Hindlimb muscle (tissue), 1 donor: ENCODE measurements around the gene LOX. TPM values are rescaled to one million over a fixed set of nuclear protein-coding genes. Genes with fewer than 3 reads are reported as not detected.
A peak's percentile ranks its signal among the peaks of the same experiment; 100 is the strongest.

Experiments used
- DNase-seq: peaks from one replicate; pipeline ENCODE4 v3.0.0-alpha.2; 2013
- polyA plus RNA-seq: library from polyadenylated mRNA; unstranded; fragments of 120-200 nt; gene quantifications from one replicate; pipeline ENCODE4 v1.2.1, GENCODE V29; 2013; ENCODE audit not compliant: insufficient read length

LOX gene, protein sequence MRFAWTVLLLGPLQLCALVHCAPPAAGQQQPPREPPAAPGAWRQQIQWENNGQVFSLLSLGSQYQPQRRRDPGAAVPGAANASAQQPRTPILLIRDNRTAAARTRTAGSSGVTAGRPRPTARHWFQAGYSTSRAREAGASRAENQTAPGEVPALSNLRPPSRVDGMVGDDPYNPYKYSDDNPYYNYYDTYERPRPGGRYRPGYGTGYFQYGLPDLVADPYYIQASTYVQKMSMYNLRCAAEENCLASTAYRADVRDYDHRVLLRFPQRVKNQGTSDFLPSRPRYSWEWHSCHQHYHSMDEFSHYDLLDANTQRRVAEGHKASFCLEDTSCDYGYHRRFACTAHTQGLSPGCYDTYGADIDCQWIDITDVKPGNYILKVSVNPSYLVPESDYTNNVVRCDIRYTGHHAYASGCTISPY
- 41.1 TPM for polyA plus RNA-seq

DNA sequence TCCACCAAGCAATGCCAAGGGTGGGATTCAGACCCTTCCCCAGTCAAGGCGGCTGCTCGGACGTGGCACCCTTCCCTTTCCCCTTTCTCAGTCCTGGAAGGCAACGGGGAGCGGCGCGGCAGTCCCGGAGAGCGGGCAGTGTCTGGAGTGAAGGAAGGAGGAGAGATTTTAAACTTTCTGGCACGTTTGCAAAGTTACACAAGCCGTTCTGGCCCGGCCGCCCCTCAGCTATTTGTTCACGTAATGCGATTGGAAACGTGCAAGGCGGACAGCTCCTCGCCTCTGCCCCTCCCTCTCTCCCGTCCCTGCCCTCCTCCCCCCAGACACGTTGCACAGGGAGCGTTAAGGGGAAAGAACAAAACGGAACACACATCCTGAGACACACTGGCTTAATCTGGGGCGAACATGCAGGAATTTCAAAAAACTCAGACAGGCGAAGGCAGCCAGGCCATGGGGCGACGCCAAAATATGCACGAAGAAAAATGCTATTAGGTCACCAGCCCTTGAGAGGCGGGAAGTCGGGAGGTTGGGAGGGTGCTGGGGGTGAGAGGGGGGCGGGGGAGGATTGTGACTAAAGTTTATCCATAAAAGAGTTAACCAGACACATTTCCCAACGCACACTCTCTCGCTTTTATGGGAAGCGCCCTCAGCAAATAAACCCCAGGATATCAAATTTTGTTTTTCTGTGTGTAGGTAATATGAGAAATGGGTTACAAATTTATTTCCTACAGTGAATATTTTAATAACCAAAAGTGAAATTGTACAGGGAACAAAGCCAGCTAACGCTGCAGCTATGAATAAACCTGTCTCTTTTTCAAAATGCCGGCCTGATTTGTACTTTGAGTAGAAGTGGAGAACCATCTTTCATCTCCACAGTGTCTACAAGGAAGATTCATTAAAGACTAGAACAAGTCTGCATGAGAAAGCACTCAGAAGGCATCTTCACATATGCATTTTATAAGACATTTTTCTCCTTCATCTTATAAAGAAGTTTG is at the start of gene LOX:
TSS of gene LOX (minus strand) at position 144 of the 995 bp plus-strand sequence. CDS start 274 bp downstream, outside the sequence.
- peak; percentile 91 for DNase-seq

DNA sequence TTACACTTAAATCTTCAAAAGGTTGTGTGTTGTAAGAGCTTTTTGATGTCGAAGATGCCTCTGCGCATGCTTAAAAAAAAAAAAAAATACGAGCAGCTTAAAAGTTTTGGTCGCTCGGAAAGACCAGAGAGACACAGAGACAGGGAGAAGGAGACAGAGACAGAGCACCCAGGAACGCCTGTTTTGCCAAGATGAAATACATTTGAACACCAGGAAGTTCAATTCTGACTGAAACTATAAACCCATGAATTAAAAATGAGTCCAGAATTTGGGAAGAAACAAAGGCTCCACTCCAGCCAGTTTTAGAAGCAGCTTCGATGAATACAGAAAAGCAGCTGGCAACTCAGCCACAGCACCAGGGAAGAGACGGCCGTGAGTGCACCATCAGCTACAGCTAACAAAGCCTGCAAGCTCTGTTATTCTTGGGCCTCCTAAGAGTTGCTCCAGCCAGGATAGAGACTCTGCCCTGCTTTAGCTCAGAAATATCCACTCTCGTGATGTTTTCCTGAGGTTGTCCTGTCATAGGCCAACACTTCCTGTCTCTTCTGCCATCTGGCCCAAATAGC is 48.8 kb upstream of the LOX start:
- no peak for DNase-seq

DNA sequence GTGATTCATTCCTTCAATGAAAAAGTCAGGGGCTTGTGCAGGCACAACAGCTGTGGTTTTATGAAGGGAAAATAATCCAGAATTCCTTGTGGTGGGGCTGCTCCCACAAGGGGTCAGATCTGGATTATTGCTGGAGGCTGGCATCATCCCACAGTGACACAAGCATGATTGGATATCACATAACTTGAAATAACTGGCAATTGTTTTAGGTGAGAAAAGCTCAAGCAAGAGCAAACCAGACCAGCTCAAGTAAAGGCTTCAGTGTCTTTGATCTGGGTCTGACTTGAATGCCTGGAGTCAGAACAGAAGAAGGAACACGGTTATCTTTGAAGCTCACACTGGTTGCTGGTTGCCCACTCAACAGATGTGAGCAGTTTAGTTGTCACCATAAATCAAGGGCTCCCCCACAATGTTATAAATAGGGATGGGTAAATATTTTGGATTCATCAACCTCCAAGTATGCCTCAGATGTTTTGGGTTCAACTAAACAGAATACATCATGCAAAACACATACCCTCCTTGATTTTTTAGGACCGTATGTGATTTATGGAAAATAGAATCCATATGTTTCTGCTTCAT is 48.2 kb upstream of the LOX start:
- no peak for DNase-seq

DNA sequence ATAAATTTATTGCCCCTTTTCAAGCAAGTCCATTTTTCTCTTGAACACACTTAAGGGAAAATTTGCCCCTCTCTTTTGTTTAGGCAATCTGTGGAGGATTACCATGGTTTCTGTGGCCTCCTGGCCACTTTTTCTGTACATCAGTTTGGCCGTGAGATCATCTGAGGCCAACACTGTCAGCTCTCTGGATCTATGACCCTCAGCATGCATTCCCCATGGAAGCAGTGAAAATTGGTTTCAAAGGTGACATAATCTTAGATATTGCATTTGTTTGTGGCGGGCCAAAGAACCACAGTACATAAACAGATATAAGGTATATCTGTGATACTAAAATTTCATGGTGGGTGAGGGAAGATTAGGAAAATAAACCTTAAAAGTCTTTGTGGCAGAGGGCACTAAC is 46.7 kb upstream of the LOX start:
- DNase-seq: no peak

DNA sequence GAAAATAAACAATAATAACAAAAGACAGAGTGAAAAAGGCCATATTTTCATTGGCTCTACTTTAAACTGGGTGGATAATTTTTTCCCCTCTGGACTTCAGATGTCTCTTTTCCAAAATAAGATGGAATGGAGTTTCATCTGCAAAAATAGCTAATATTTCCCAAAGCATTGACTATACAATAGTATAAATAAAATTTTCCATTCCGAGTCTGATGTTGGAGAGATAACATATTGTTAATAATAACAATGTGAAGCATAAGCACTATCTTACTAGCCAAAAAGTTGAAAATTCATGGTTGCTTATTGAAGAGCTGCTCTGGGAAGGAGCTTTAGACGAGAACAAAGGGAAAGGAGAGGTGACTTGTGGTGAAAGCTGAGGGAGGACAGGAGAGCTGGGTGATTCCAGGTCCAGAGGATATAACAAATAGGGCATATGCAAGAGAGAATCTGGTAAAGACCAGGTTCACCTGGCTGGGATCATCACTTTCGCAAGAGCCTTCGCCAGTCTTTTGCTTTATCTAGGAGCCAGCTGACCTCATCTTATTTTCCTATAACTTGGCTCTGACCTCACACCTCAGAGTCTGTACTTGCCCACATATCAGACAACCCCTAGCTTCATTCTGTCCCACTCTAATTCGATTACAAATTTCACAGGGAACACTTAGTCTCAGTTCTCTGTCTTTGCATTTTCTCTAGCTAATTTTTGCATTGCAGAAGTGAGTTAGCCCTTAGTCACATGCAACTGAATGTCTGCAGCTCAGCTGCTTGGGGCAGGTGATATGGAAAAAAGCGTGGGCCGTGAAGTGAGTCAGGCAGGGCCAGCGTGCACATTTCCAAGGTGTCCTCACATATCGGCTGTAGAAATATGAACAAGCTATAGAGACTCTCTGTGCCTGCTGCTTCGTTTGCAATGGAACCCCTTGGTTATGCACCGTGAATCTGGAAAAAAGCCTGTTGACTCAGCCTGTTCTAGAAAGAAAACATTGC is 43.7 kb upstream of the LOX start:
- DNase-seq: no peak

DNA sequence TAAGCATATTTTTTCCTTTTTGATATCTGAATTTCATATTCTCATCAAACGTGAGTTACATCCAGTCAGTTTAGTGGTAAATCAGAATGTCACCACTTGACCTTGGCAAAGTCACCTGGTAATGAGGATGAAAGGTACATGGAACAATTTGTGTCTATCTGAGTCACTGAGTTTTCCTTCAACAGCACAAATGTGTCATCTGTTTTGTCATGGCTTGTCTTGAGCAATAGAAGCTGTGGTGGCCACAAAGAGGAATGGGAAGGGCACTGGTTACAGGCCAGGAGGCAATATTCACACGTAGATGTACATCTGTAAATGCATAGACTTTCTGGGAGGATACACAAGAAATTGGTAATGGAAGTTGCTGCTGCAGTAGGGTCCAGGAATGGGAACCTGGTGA is 42.9 kb upstream of the LOX start:
- no peak for DNase-seq

DNA sequence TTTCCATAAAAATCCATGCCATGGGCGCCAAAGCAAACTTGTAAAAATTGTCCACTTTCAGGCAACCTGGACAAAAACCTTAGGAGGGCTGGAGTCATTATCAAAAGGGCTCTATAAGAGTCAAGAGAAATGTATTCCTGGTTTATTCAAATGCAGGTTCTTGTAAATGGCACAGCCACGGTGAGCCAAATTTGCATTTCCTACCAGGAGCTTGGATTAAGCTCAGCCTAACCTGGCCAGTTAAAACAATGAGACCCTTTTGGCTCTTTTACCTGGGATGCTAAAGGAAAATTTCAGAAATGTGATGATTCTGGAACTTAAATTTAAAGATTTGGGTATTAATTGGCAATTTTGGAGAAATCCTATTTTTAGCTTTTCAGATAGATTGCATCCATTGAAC is 42.4 kb upstream of the LOX start:
- no peak for DNase-seq

DNA sequence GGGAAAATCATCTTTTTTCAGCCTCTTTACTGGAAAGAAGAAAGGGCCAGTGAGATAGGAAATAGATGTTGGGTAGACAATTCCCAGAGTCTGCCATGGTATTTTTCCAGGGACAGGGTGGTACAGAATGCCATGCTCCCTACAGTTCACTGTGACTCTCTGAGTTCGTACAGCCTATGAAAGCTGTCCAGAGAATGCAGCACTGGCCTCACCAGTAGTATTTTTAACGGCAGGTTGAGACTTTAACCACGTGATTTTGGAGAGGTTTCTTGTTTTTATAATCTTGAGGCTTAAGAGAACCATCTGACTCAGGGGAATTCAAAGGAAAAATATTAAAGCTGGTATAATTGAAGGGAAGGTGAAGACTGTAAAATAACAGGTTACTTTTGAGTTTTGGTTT is 41.1 kb upstream of the LOX start:
- no peak for DNase-seq

DNA sequence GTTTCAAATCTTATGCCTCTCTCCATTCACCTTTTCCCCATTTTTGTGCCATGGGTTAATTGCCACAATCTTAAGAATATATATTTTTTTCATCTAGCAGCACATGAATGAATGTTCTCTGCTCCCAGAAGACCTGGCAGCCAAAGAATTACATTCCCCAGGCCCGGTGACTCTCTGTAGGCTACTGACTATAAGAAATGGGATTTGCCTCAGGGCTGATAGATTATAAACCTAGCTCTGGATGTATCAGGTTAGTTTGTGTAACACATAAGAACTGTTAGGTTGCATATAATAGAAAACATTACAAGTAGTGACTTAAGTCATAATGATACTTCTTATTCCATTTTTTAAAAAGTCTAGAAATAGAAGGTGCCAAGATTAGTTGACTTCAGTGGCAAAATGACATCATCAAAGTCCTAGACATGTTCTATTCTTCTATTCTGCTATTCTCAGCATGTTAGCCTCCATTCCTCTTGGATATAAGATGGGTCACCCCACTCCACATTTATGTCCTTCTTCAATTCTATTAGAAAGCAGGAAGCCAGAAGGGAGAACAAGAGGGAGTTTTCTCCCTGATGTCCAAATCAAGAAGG is 40.4 kb upstream of the LOX start:
- DNase-seq: no peak

DNA sequence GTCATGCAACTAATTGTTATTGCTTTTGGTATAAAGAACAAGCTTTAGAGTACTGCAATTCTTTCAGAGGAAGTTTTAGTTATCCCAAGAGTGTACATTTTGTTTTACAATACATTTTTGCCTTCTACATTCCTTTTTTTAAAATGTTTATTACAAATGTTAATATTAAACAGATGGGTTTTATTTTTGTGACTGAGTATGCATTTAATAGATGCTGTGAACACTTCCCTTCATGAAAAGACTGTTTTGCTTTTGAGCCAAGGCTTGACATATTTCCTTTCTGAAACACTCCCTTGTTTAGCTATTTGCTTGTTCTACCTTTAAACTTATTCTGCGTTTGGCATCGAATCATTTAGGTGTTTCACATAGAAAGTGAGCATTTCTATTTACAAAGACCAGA is 36.4 kb upstream of the LOX start:
- DNase-seq: no peak

DNA sequence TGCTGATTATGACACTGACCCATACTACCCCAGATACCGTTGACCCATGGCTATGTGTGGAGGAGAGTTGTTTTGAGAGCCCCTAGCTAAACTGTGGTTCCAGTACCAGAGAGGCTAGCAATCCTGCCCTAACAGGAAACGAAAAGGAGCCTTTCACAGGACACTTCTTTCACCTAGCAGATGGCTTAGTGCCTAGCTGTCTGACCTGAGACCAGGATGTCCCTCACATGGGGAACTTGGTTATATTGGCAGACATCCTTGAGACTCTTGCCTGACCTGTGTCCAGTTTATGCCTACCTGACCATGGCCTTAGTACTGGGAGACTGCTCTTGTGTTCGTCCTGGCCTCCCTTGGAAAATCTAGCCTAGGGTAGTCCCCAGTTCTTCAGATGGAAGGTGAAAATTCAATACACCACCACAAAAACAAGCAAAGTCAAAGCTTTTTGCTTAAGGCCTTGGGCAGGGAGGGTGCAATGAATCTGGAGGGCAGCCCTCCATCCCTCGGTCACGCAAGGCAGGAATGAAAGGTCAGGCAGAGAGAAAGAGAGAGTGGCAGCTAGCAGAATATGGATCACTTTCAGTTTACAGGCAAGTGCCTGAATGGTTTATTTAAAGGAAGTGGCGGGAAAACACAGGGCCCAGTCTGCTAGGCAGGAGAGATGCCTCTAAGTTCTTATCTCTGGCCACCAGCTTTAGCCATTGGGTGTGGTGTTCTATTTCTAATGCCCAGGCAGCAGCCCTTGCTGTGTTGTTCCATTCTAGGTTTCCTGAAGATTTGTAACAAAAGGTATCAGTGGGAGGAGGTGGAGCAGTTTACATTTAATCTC is 34.9 kb upstream of the LOX start:
- DNase-seq: no peak

DNA sequence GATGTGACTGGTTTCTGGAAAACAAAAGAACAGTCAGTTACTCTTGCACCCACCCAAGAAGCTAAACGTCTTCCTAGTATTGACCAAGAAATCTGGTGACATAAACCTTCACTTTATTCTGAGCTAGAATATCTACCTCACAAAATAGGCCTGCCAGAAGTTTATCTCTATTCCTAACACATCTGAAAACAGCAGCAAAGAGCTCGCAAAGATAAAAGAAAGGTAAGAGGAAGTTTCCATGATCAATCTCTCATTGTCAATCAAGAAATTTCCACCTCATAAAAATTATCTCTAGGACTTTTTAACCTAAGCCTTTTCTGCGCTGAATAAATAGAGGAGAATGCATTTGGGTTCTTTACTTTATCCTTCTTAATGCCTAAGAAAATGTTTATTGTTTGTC is 34.0 kb upstream of the LOX start:
- no peak for DNase-seq

DNA sequence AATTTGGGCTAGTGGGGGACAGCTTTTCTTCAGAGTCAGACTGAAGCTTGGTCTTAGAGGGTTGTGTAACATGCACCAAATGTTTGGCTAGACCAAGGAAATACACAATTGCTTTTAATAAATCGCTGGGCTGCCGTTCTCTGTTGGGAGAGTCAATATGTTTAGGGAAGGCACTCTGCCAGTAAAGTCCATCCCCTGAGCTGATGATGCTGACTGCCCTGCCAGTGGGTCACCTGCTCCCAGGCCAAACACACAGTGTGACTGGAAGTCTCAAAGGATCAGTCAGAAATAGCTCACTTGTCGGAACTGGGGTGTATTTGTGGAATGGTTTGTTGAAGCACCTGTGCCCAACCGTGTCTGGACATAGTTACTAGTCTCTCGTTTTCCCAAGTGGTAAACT is 33.4 kb upstream of the LOX start:
- DNase-seq: no peak

DNA sequence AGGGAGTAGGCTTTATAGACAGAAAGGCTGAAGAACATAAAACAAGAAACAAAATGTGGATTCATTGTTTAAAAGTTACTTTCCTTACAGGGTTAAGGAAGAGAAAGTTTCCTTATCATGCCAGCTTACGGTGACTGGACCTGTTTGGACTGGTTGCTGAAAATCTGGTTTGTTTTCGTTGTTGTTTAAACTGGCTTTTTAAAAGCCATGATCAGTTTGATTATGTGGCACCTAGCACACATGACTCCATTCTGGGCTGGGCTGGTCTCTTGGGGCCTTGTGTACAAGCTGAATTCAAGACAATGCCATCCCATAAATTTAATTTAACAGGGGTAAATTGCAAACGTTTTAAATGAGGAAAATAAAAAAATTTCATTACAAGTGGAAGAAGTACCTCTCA is 32.9 kb upstream of the LOX start:
- DNase-seq: no peak

DNA sequence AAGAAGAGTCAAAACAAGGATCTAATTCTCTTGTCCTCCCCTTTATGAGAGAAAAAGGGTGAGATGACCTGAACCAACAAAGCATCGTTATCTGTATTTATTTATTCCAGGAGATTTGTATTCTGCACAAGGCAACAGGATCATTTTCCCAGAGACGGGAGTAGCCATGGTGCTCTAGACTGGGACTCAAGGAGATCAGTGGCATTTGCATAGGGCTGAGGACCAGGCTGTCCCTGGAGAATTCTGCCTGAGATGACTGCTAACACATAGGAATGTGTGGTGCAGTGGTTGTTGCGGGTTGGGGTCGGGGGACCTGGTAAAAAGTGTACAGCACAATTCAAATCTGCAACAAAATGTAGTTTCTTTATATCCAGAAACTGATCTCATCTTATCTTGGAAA is 29.0 kb upstream of the LOX start:
- no peak for DNase-seq

DNA sequence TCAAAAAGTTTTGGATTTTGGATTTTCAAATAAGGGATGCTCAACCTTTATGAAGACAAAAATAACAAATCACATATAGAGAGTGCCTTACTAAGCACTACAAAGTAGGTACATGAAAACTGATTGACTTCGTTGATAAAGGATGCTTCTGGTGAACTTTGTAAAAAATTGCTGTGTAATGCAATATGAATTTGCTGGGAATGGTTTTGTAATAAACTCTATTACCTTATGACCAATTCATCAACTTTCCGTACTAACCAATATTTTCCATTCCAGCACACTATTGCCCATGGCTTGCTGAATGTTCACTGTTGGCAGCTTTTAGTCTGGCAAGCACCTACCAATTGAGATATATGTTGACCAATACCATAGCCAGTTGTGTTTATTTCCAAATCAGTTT is 27.9 kb upstream of the LOX start:
- no peak for DNase-seq

DNA sequence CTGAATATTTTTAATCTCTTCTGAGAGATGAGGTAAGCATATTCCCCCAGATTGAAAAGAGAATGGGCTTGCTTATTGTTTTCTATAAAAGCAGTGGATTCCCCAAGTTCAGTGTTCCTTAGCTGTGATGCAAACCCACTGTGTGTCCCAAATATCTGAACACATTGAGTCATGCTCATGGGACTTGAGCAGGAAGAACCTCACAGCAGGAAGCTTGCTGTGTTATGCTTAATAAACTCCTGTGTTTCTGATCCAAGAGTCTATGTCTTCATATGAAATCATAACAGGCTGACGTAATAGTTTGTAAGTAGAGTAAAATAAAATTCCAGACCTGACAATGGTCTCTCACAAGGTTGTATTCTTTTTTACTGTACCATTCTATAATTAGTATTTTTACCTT is 24.8 kb upstream of the LOX start:
- DNase-seq: no peak

DNA sequence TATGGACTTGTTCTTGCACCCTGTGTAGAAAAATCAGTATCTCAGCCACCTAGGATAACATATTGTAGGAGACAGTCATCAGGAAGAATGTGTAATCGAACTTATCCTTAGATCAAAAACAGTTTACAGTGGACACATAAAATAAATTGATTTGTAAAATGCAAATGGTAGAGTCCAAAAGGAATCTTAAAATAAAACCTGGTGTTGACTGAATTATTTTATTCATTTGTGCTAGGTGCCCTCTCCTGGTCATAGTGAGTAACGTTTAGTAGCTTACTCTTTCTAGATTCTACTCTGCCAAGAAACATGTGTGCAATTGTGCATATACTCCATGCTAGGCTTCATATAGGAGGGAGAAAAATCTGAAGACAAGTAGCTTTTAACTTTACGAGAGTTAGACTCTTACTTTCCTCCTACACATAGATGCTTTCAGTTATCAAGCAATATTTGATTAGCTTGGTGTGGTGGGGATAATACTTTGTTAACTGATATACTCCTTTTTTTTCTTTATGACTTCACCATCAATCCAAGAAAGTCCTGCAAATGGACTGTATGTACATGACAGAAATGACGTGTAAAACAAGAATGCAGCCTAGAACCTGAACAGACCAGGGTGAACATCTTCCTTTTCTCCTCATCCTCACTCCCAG is 23.7 kb upstream of the LOX start:
- DNase-seq: no peak

DNA sequence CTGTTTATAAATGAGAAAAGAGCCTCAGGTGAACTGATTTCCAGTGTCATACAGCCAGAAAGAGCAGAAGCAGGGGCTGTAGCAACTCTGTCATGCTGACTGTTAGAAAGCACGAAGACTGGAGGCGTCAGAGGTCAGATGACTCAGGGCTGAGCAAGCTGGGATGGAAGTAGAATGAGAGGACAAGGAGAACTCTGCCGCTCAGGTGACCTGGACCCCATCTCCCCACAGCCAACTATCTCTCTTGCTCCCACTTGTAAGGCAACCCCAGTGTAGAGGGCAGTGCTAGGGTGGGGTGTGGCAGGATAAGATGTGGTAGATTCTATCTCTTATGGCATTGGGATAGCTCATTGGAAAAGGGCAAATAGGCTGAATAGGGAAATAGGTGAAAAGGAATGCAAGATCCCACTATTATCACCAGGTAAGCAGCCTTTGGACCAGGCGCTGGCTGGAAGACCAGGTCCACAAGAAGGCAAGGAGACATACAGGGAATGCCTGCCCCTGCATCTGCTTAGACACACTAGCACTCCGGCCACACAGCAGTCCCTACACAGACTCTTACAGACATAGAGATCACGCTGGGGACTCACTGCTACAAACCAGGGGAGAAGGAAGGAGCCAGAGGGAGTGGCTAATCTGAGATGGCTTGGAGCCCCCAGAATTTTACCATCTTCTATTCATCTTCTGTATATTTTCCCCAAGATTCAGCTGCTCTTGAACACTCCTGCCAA is 21.2 kb upstream of the LOX start:
- no peak for DNase-seq
